Pancreas (tissue), 10 donors: ENCODE measurements around the gene RIC3. TPM values are rescaled to one million over a fixed set of nuclear protein-coding genes. Genes with fewer than 3 reads are reported as not detected.

Experiments used
- ATAC-seq, 4 donors: fragments of 200-7000 bp; cut with Tn5 transposase; one replicate each; pipeline versions ENCODE4 v1.8.0 to v1.9.1; 2020; ENCODE audit warnings: mild to moderate bottlenecking in 4 of 4, moderate library complexity in 4 of 4
- DNase-seq, 6 donors: peaks; one replicate each; pipeline ENCODE4 v3.0.0-alpha.2; 2020
- FAIRE-seq: peaks from 2 replicates; lab custom pipeline; 2012; peaks lifted over from hg19 to GRCh38; lab: Jason Lieb, UNC
- H3K27ac ChIP-seq, 4 donors: fragments of 200-600 bp; sonication (generic); 1 replicate in 3 of 4; 2 replicates in 1 of 4; pipeline versions ENCODE4 v1.5.0 to v1.8.0; 2020
- H3K27me3 ChIP-seq, 4 donors: fragments of 200-600 bp; one replicate each; pipeline ENCODE4 v1.8.0; 2021
- H3K36me3 ChIP-seq, 3 donors: fragments of 200-600 bp; sonication (generic) in 1 of 3; one replicate each; pipeline versions ENCODE4 v1.5.0 to v1.8.0; 2020 to 2021
- H3K4me1 ChIP-seq, 3 donors: fragments of 200-600 bp; one replicate each; pipeline ENCODE4 v1.8.0; 2021
- H3K4me3 ChIP-seq, 4 donors: fragments of 200-600 bp; sonication (generic) in 2 of 4; one replicate each; pipeline versions ENCODE4 v1.5.0 to v1.8.0; 2020 to 2021
- H3K9me3 ChIP-seq, 4 donors: fragments of 200-600 bp; one replicate each; pipeline ENCODE4 v1.8.0; 2021
- WGBS, 2 donors: extraction: QIAGEN DNeasy Blood & Tissue Kit; methylation state at CpG; one replicate each; pipeline ENCODE4 v1.1.7; 2013; 5-methylcytosine and 5-hydroxymethylcytosine counted together
- intact Hi-C, 3 donors: fragments of 100-400 bp; cut with DNase I; formaldehyde crosslinking; loops; one replicate each; pipeline versions ENCODE4 v1.11.1 to v1.14.2; 2022
- polyA plus RNA-seq, 2 donors: library from polyadenylated mRNA; stranded (reverse); fragments of 200-250 nt; gene quantifications; one replicate each; pipeline ENCODE4 v1.2.3, GENCODE V29; 2013
- total RNA-seq, 6 donors: library from RNA; stranded (reverse); fragmentation: NEBNext Ultra II Directional in 4 of 6; extraction: Animal tissue kit (Norgen Biotek cat#: 25700) in 4 of 6; gene quantifications; one replicate each; pipeline versions ENCODE4 v1.2.1 to v1.2.4, GENCODE V29; 2021 to 2023
- TF ChIP-seq, protein P1 (sequence below), 4 donors: fragments of 200-600 bp; sonication (generic) in 3 of 4; IDR thresholded peaks; one replicate each; pipeline versions ENCODE4 v1.5.0 to v1.8.0; 2021; ENCODE audit warnings: antibody characterized with exemption in 4 of 4
- donor health status: healthy with polysubstance abuse.
- donor health status: DM: no; HTN: no; CAD: no; lungs with moderate emphysema.
- donor health status: DM: no; HTN: no; CAD: no.
- donor health status: control.
- donor health status: control.
- donor health status: Bipolar disorder and iron deficiency.
- donor health status: DM: yes; HTN: yes; CAD: no.
- donor health status: DM: no; HTN: no; CAD: no.
- donor health status: DM: no; HTN: no; CAD: no.
- donor health status: DM: yes; HTN: yes; CAD: no.

Gene RIC3
- total and polyA plus RNA-seq, 8 donors: 11.3 to 49.9 (median 18.2) TPM

DNA sequence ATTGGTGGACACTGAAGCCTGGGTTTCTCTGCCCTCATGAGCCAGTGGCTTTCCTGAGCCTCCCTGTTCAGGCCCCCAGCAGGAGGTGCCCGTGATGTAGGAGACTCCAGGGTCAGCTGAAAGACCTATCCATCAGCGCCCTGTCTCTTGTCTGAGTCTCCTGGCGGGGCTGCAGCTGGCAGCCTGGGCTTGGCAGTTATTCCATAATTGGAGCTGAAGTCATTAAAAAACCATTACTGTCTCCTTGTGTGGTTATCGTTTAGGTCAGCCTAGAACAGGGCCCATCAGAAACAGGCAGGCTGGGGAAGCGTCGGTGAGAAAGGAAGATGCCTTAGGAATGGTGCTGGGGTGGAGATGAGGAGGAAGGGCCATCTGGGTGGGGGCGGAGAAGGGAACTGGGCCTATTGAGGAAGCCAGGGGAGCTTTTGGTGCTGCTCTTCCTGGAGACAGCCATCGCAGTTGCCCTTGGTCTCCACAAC, 82.8 kb downstream of the RIC3 start:
- 56 to 59% methylated on average over 8 of the region's 8 CpGs for WGBS, 2 donors
- ATAC-seq (no peak), DNase-seq (peak in 1 of 6 donors; percentile 30), FAIRE-seq (no peak)
- no peaks in the 10 kb centered on the region for H3K27me3 ChIP-seq
- H3K4me1 ChIP-seq: no peaks in the 10 kb centered on the region
- no peak overlapping the region for H3K27ac ChIP-seq
- intact Hi-C loops: loop anchor here in 1 of 3 donors (5.0 kb wide), 1 partner anchor 54 kb away; no protein-coding TSS in a partner anchor
- no peaks in the 10 kb centered on the region for H3K9me3 ChIP-seq
- TF ChIP-seq, protein P1, sequence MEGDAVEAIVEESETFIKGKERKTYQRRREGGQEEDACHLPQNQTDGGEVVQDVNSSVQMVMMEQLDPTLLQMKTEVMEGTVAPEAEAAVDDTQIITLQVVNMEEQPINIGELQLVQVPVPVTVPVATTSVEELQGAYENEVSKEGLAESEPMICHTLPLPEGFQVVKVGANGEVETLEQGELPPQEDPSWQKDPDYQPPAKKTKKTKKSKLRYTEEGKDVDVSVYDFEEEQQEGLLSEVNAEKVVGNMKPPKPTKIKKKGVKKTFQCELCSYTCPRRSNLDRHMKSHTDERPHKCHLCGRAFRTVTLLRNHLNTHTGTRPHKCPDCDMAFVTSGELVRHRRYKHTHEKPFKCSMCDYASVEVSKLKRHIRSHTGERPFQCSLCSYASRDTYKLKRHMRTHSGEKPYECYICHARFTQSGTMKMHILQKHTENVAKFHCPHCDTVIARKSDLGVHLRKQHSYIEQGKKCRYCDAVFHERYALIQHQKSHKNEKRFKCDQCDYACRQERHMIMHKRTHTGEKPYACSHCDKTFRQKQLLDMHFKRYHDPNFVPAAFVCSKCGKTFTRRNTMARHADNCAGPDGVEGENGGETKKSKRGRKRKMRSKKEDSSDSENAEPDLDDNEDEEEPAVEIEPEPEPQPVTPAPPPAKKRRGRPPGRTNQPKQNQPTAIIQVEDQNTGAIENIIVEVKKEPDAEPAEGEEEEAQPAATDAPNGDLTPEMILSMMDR (IDR thresholded peaks at IDR 0.05): no peak
- H3K4me3 ChIP-seq: no peak overlapping the region
- no peaks in the 10 kb centered on the region for H3K36me3 ChIP-seq

- H3K4me3 ChIP-seq: no peak overlapping the region
- ATAC-seq (no peak), DNase-seq (peak in 1 of 6 donors; percentile 38), FAIRE-seq (no peak)
- TF ChIP-seq, protein P1 (IDR thresholded peaks at IDR 0.05): no peak
- no peaks in the 10 kb centered on the region for H3K4me1 ChIP-seq
- H3K36me3 ChIP-seq: no peaks in the 10 kb centered on the region
- 82 to 89% methylated on average over 11 of the region's 11 CpGs for WGBS, 2 donors
- H3K9me3 ChIP-seq: no peaks in the 10 kb centered on the region
- intact Hi-C loops: loop anchor here in 1 of 3 donors (5.0 kb wide), 1 partner anchor 53 kb away; no protein-coding TSS in a partner anchor
- no peaks in the 10 kb centered on the region for H3K27me3 ChIP-seq
- no peak overlapping the region for H3K27ac ChIP-seq
Measured at GRCh38 chr11:8085011-8085645, 83.7 kb downstream of the RIC3 start.

- Histone ChIP-seq H3K9me3 (no peaks in the 10 kb centered on the region), H3K4me1 (no peaks in the 10 kb centered on the region), H3K27me3 (no peaks in the 10 kb centered on the region), H3K27ac (no peak overlapping the region), H3K4me3 (no peak overlapping the region), H3K36me3 (no peaks in the 10 kb centered on the region)
- TF ChIP-seq, protein P1 (IDR thresholded peaks at IDR 0.05): no peak
- ATAC-seq (no peak), FAIRE-seq (no peak), DNase-seq (peak in 1 of 6 donors; percentile 26)
- intact Hi-C loops: no loop called here
- 83 to 93% methylated on average over 6 of the region's 6 CpGs for WGBS, 2 donors
Measured at GRCh38 chr11:8084352-8084751, 84.5 kb downstream of the RIC3 start.

GRCh38 chr11:8083871-8084281, 84.9 kb downstream of the RIC3 start:
- no peak overlapping the region for H3K4me3 ChIP-seq
- DNase-seq (peak in 1 of 6 donors; percentile 13), FAIRE-seq (no peak), ATAC-seq (no peak)
- intact Hi-C loops: no loop called here
- TF ChIP-seq, protein P1 (IDR thresholded peaks at IDR 0.05): no peak
- no peaks in the 10 kb centered on the region for H3K9me3 ChIP-seq
- no peaks in the 10 kb centered on the region for H3K4me1 ChIP-seq
- no peaks in the 10 kb centered on the region for H3K36me3 ChIP-seq
- no peaks in the 10 kb centered on the region for H3K27me3 ChIP-seq
- 53 to 64% methylated on average over 1 of the region's 1 CpG for WGBS, 2 donors
- H3K27ac ChIP-seq: no peak overlapping the region

GRCh38 chr11:8083088-8083395, 85.8 kb downstream of the RIC3 start:
- DNase-seq (peak in 1 of 6 donors; percentile 43), ATAC-seq (no peak), FAIRE-seq (no peak)
- H3K4me3 ChIP-seq: no peak overlapping the region
- no peaks in the 10 kb centered on the region for H3K27me3 ChIP-seq
- WGBS, 2 donors: 82% methylated on average over 9 of the region's 9 CpGs
- no peaks in the 10 kb centered on the region for H3K9me3 ChIP-seq
- TF ChIP-seq, protein P1 (IDR thresholded peaks at IDR 0.05): no peak
- H3K4me1 ChIP-seq: no peaks in the 10 kb centered on the region
- H3K36me3 ChIP-seq: no peaks in the 10 kb centered on the region
- intact Hi-C loops: no loop called here
- H3K27ac ChIP-seq: no peak overlapping the region
